Cardiac fibroblast (primary cell): ENCODE results near the gene RPRD1B.

ENCODE experiments used
- DNase-seq, 2 donors: peaks; one replicate each; pipeline versions ENCODE4 v3.0.0 to v3.0.0-alpha.2; 2010; ENCODE audit warnings: low read depth in 2 of 2
- H3K4me3 ChIP-seq, 2 donors: replicated peaks in 1 of 2; 1 replicate in 1 of 2; 2 replicates in 1 of 2; pipeline ENCODE4 v1.5.1; 2011; ENCODE audit warnings: low read depth in 2 of 2, low read length in 2 of 2, mild to moderate bottlenecking in 2 of 2, moderate library complexity in 1 of 2
- CTCF ChIP-seq: IDR thresholded peaks from one replicate; pipeline ENCODE4 v1.5.1; 2011; ENCODE audit warnings: low read depth, mild to moderate bottlenecking, low read length, inconsistent platforms

Gene RPRD1B

GRCh38 chr20:38137441-38138037 lies 104.0 kb downstream of the RPRD1B start:
- DNase-seq: no peak
- no peak overlapping the region for H3K4me3 ChIP-seq
- TF ChIP-seq CTCF: no peak

- TF ChIP-seq CTCF: no peak
- DNase-seq: no peak
- H3K4me3 ChIP-seq: no peak overlapping the region
Measured at GRCh38 chr20:38138086-38138778, 104.7 kb downstream of the RPRD1B start.

GRCh38 chr20:38139156-38139912 lies 105.8 kb downstream of the RPRD1B start:
- TF ChIP-seq CTCF: no peak
- DNase-seq: no peak
- H3K4me3 ChIP-seq: no peak overlapping the region

DNA sequence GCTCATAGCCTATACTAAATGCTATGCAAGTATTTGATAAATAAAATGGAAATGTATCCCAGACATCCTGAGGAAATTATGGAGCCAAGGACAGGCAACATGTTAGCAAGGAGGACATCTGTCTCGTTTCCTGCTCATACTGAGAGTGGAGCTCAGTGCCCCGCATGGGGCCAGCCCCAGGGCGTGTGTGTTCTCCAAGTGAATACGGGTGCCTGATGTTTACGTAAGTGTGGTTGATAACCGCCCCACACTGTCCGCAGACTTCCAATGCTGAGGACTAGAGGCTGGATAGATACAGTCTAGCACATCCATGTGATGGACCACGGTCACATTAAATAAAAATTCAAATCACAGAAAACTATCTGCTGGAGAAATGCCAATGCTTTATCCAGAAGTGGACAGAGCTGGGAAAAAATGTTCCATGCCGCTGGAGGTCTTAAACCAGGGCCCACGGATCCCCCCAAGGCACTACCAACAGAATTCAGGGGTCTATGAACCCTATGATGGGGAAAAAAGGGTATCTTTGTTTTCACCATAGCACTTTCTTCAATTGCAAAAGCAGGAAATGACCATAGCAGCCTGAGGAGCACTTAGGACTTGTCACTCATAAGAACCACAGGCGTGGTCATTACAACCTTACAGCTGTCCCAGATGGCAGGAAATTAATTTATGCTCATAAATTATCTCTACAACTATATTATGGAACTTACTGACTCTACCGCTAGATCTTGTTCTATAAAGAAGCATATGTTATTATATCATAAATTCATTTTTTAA lies 106.6 kb downstream of the RPRD1B start:
- DNase-seq: peak in 1 of 2 donors; percentile 38
- TF ChIP-seq CTCF: no peak
- H3K4me3 ChIP-seq: no peak overlapping the region

DNA sequence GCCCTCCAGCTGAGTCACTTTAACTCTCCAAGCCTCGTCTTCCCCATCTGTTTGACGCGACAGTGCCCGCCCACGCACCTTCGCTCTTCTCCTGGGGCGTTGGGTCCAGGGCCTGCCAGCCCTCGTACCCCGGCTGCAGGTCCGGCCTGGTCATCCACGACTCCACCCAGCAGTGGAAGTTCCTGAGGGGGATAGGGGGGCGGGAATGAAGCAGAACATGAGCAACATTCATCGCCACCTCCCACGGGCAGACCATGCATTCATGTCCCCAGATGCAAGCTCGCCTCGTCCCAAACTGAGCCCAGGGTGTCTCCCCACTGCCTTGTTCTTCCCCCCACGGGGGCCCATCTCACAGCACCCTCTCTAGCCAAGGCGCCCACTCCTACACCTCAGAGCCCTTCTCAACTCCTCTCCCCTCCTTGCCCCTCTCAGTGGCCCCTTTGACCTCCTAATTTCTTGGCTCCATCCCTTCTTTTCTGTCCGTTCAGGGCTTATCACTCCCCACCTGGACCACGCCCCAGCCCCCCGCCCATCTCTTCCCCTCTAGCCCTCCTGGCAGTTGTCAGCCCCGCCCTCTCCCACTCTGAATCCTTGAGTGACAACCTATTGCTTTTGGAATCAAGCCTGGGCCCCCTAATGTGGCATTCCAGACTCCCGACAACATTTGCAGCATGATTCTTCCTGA lies 107.8 kb downstream of the RPRD1B start:
- no peak for DNase-seq
- TF ChIP-seq CTCF: no peak
- no peak overlapping the region for H3K4me3 ChIP-seq
